Kidney (tissue), 14 donors: ENCODE measurements around the gene EEFSEC. TPM values are rescaled to one million over a fixed set of nuclear protein-coding genes. Genes with fewer than 3 reads are reported as not detected.
A peak's percentile ranks its signal among the peaks of the same experiment; 100 is the strongest.

Experiments
- DNase-seq, 5 donors: peaks; one replicate each; pipeline ENCODE4 v3.0.0-alpha.2; 2013 to 2020
- FAIRE-seq: peaks from 2 replicates; lab custom pipeline; 2012; peaks lifted over from hg19 to GRCh38; lab: Jason Lieb, UNC
- H3K27ac ChIP-seq, 2 donors: one replicate each; pipeline ENCODE4 v1.7.0; 2013; ENCODE audit warnings: low read depth in 2 of 2, low read length in 2 of 2, inconsistent platforms in 1 of 2
- H3K27me3 ChIP-seq: one replicate; pipeline ENCODE4 v1.7.1; 2013; ENCODE audit warnings: low read length, inconsistent platforms; ENCODE audit not compliant: control insufficient read depth, insufficient read depth
- H3K36me3 ChIP-seq, 3 donors: one replicate each; pipeline versions ENCODE4 v1.7.0 to v1.7.1; 2013; ENCODE audit warnings: low read length in 3 of 3, control low read depth in 1 of 3, inconsistent platforms in 1 of 3; ENCODE audit not compliant: insufficient read depth in 3 of 3, control insufficient read depth in 2 of 3
- H3K4me1 ChIP-seq, 3 donors: one replicate each; pipeline versions ENCODE4 v1.7.0 to v1.7.1; 2013; ENCODE audit warnings: low read length in 3 of 3, inconsistent platforms in 1 of 3, low read depth in 1 of 3; ENCODE audit not compliant: control insufficient read depth in 2 of 3, insufficient read depth in 2 of 3
- H3K4me3 ChIP-seq, 3 donors: one replicate each; pipeline versions ENCODE4 v1.7.0 to v1.8.1; 2013; ENCODE audit warnings: low read length in 3 of 3, control low read depth in 1 of 3, inconsistent platforms in 1 of 3
- H3K9ac ChIP-seq, 3 donors: one replicate each; pipeline versions ENCODE4 v1.7.0 to v1.7.1; 2013; ENCODE audit warnings: low read length in 3 of 3, control low read depth in 1 of 3, inconsistent platforms in 1 of 3
- H3K9me3 ChIP-seq, 3 donors: one replicate each; pipeline versions ENCODE4 v1.7.0 to v1.7.1; 2013; ENCODE audit warnings: low read length in 3 of 3, control low read depth in 1 of 3, inconsistent platforms in 1 of 3; ENCODE audit not compliant: control insufficient read depth in 2 of 3, insufficient read depth in 1 of 3
- CTCF ChIP-seq: IDR thresholded peaks from 3 replicates; pipeline ENCODE4 v1.5.1; 2012; ENCODE audit warnings: mild to moderate bottlenecking, moderate library complexity, borderline replicate concordance; ENCODE audit not compliant: insufficient read depth; ENCODE audit errors: extremely low read depth
- intact Hi-C: fragments of 100-400 bp; cut with DNase I; formaldehyde crosslinking; loops from one replicate; pipeline ENCODE4 v1.11.1; 2022
- polyA plus RNA-seq: library from polyadenylated mRNA; stranded (reverse); fragments of 350-450 nt; fragmentation: Illumina TruSeq; extraction: RNeasy Lipid Tissue Mini Kit (QIAGEN cat#74804); gene quantifications from one replicate; pipeline ENCODE4 v1.2.3, GENCODE V29; 2014; ENCODE audit warnings: low read depth, low replicate concordance; ENCODE audit not compliant: insufficient read depth
- total RNA-seq: library from RNA; stranded (reverse); fragmentation: NEBNext Ultra II Directional; extraction: Animal tissue kit (Norgen Biotek cat#: 25700); gene quantifications from one replicate; pipeline ENCODE4 v1.2.1, GENCODE V29; 2021
- donor health status: control.
- donor health status: control.
- donor health status: control.
- donor health status: control.
- donor health status: control.
- donor health status: DM: yes; HTN: yes; CAD: no.
- donor health status: Normal renal cell carcinoma (clear cell type).

EEFSEC gene
- total and polyA plus RNA-seq, 2 donors from 2014 or later = 15.2 to 23.2 TPM

DNA sequence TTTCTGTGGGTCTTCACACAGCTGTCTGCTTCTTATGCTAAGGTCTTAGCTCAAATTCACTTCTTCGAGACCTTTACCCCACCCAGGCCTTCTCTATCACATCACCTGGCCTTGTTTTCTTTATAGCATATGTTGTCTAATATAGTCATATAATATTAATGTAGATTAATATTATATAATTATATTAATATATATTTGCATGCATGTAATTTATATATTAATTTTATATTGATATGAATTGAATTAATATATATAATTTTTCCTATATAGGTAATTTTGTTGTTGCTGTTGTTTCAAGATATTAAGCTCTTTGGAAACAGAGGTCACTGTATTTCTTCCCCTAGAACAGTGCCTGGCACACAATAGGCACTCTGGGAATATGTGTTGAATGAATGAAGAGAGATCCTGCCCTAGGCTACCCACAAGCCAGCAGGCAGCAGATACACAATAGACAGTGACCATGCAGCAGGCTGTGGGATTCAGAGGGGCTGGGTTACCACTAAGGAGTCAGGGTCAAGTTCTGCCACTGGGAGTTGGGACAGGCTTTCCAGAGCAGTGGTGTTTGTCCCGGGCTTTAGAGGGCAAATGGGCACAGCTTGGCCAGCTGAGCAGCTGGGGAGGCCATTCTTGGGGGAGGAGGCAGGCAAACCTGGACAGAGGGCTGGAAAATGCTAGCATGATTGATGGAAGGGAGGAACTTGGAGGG lies 187.1 kb downstream of the EEFSEC start:
- H3K4me3 ChIP-seq = no peak overlapping the region
- peaks cover 0 to 7% (median 0%) of the 10 kb centered on the region in 3 donors for H3K36me3 ChIP-seq
- intact Hi-C loops = no loop called here
- TF ChIP-seq CTCF = no peak
- peaks cover 0 to 8% (median 5%) of the 10 kb centered on the region in 3 donors for H3K4me1 ChIP-seq
- no peaks in the 10 kb centered on the region for H3K9me3 ChIP-seq
- DNase-seq (no peak), FAIRE-seq (no peak)
- H3K27me3 ChIP-seq = no peaks in the 10 kb centered on the region
- no peak overlapping the region for H3K27ac ChIP-seq
- H3K9ac ChIP-seq = no peak overlapping the region

- Histone ChIP-seq H3K9ac (no peak overlapping the region), H3K27ac (no peak overlapping the region), H3K36me3 (peaks cover 0 to 7% (median 0%) of the 10 kb centered on the region in 3 donors), H3K27me3 (no peaks in the 10 kb centered on the region), H3K4me3 (no peak overlapping the region), H3K4me1 (peaks cover 0 to 8% (median 5%) of the 10 kb centered on the region in 3 donors), H3K9me3 (no peaks in the 10 kb centered on the region)
- DNase-seq (peak in 1 of 5 donors; percentile 45), FAIRE-seq (no peak)
- intact Hi-C loops = no loop called here
- TF ChIP-seq CTCF = no peak
These were observed 187.7 kb downstream of the EEFSEC start for GRCh38 chr3:128340904-128341555.

DNA sequence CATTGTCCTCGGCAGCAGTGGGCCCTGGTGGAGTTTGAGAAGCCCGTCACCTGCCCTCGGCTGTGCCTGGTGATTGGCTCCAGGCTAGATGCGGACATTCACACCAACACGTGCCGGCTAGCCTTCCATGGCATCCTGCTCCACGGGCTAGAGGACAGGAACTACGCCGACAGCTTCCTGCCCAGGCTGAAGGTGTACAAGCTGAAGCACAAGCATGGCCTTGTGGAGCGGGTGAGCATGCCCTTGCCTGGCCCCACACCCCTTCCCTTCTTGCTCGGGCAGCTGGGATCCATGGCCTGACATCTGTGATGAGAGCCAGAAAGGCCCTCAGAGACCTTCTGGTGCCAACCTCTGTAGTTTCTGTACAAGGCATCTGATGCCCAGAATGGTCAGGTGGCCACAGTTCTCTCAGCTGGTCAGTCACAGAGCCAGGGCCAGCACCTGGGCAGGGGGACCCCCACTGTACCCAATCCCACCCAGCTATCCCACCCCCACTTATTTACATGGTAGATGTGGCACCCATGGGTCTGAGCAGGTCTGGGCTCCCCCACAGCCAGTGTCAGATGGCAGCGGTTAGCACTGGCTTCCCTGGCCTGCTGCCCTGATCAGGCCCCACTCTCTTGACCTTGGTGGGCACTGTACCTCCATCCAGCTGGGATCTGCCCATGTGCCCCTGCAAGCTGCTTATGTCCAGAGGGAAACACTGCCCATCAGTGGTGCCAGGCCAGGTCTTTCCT lies 188.5 kb downstream of the EEFSEC start:
- Histone ChIP-seq H3K27ac (no peak overlapping the region), H3K27me3 (no peaks in the 10 kb centered on the region), H3K4me1 (peaks cover 0 to 8% (median 5%) of the 10 kb centered on the region in 3 donors), H3K9ac (no peak overlapping the region), H3K4me3 (no peak overlapping the region), H3K36me3 (peaks cover 0 to 7% (median 0%) of the 10 kb centered on the region in 3 donors), H3K9me3 (no peaks in the 10 kb centered on the region)
- FAIRE-seq (no peak), DNase-seq (peak in 1 of 5 donors; percentile 59)
- intact Hi-C loops = no loop called here
- TF ChIP-seq CTCF = no peak
